ENCODE data around the gene PPHLN1. TPM values are rescaled to one million over a fixed set of nuclear protein-coding genes. Genes with fewer than 3 reads are reported as not detected.

PPHLN1 gene, protein sequence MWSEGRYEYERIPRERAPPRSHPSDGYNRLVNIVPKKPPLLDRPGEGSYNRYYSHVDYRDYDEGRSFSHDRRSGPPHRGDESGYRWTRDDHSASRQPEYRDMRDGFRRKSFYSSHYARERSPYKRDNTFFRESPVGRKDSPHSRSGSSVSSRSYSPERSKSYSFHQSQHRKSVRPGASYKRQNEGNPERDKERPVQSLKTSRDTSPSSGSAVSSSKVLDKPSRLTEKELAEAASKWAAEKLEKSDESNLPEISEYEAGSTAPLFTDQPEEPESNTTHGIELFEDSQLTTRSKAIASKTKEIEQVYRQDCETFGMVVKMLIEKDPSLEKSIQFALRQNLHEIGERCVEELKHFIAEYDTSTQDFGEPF
- total RNA-seq = 55.5 and 58.8 TPM in 2 replicates

DNA sequence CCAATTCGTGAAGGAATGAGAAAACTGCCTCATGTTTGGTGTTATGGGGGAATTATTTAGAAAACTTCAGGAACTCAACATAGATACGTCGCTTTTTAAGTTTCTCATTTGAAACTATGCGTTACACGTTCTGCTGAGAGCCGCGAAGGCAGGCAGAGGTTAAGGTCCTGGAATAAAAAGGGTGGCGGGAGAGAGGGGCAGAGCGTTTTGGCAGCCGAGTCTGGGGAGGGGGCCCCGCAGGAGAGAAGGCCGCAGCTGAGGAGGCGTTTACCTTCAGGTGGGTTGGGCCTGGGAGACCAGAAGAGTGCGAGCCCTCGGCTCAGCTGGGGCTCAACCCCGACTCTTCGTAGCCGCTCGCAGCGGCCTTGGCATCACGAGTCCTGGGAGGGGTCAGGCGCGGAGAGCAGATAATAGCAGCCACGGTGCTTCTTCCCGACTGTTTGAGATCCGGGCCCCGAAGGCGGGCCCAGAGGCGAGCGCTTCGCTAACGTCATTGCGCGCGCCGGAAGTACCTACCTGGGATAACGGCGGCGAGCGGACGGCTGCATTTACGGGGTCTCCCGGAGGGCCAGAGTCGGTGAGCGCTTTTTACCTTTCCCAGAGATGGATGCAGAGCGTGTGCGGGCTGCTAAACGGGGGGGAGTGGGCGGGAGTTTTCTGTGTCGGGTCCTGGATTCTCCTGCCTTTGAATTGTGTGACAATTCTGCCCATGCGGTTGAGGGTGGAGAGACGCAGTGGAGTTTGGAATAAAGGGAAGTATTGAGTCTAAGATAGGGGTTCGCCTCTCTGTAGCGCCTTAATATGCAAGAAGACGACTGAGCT lies at the start of gene PPHLN1, which contains the start of gene ZCRB1:
TSS of gene PPHLN1 (plus strand) at position 515 of the 822 bp plus-strand sequence. CDS start 9,736 bp downstream, outside the sequence.
TSS of gene ZCRB1 (minus strand) at position 442 of the 822 bp plus-strand sequence. CDS start 1,992 bp downstream, outside the sequence.

Small RNA genes within 50 kb of the gene (small RNA-seq; reads per million reads assigned to genes)
- gene MIR7851 (not detected), gene RF00019 (not detected), gene RF00090 (not detected), gene RNU6-249P (not detected)

Other genes starting within 250 kb of the PPHLN1 start
- gene GXYLT1, start 181.3 kb upstream of the PPHLN1 start, total RNA-seq = 9.6 and 13.1 TPM in 2 replicates
- gene YAF2, start 87.9 kb upstream of the PPHLN1 start, total RNA-seq = 12.9 and 13.9 TPM in 2 replicates
- 27.6 and 28.3 TPM in 2 replicates for gene ZCRB1, start 73 bp upstream of the PPHLN1 start, total RNA-seq

Data from subcutaneous preadipocyte (primary cell).